OCI-LY1 (cell line): ENCODE data around the gene MYO18B.

Experiments used
- CTCF ChIP-seq: fragments of 200-600 bp; sonication (generic), shearing (Covaris generic); IDR thresholded peaks from 2 replicates; pipeline ENCODE4 v1.5.1; 2017; ENCODE audit warnings: mild to moderate bottlenecking, antibody characterized with exemption, low read length, moderate library complexity, mixed read lengths
- EZH2 ChIP-seq: fragments of 200-600 bp; sonication (generic), shearing (Covaris generic); IDR thresholded peaks from 2 replicates; pipeline ENCODE4 v1.8.0; 2017; ENCODE audit warnings: borderline replicate concordance, mixed run types, mild to moderate bottlenecking, antibody characterized with exemption, low read length, moderate library complexity, mixed read lengths

GRCh38 chr22:25804676-25805075 is 62.7 kb downstream of the MYO18B start:
- TF ChIP-seq CTCF (no peak), EZH2 (no peak)
